ENCODE data around the gene PTPRK.

Gene PTPRK

GRCh38 chr6:128352366-128352765 lies 168.0 kb downstream of the PTPRK start:
- no peak overlapping the region for H3K27ac ChIP-seq
- no peak for DNase-seq (ENCODE audit: low spot score)
- no peak for TF ChIP-seq CTCF (IDR thresholded peaks at IDR 0.05)

GRCh38 chr6:128351255-128351514 lies 169.2 kb downstream of the PTPRK start:
- H3K4me3 ChIP-seq = no peak overlapping the region
- TF ChIP-seq CTCF (IDR thresholded peaks at IDR 0.05) = no peak
- DNase-seq (ENCODE audit: low spot score) = no peak
- no peak overlapping the region for H3K27ac ChIP-seq

More at GRCh38 chr6:128352366-128352765, 168.0 kb downstream of the PTPRK start:
- no peak overlapping the region for H3K4me3 ChIP-seq

GRCh38 chr6:128350416-128351254 lies 169.8 kb downstream of the PTPRK start:
- Histone ChIP-seq H3K4me3 (no peak overlapping the region), H3K27ac (no peak overlapping the region)
- no peak for DNase-seq (ENCODE audit: low spot score)
- TF ChIP-seq CTCF (IDR thresholded peaks at IDR 0.05) = no peak

- no peak for DNase-seq (ENCODE audit: low spot score)
- no peak overlapping the region for H3K27ac ChIP-seq
- no peak overlapping the region for H3K4me3 ChIP-seq
- no peak for TF ChIP-seq CTCF (IDR thresholded peaks at IDR 0.05)
Measured at GRCh38 chr6:128347123-128347522, 173.3 kb downstream of the PTPRK start.

- TF ChIP-seq CTCF (IDR thresholded peaks at IDR 0.05) = no peak
- no peak overlapping the region for H3K4me3 ChIP-seq
- no peak overlapping the region for H3K27ac ChIP-seq
- no peak for DNase-seq (ENCODE audit: low spot score)
Measured at GRCh38 chr6:128346569-128346968, 173.8 kb downstream of the PTPRK start.

GRCh38 chr6:128345278-128345677 lies 175.1 kb downstream of the PTPRK start:
- no peak for TF ChIP-seq CTCF (IDR thresholded peaks at IDR 0.05)
- Histone ChIP-seq H3K27ac (no peak overlapping the region), H3K4me3 (no peak overlapping the region)

GRCh38 chr6:128343706-128344105 lies 176.7 kb downstream of the PTPRK start:
- Histone ChIP-seq H3K27ac (no peak overlapping the region), H3K4me3 (no peak overlapping the region)
- no peak for DNase-seq (ENCODE audit: low spot score)
- TF ChIP-seq CTCF (IDR thresholded peaks at IDR 0.05) = no peak

More at GRCh38 chr6:128345278-128345677, 175.1 kb downstream of the PTPRK start:
- no peak for DNase-seq (ENCODE audit: low spot score)

Measured in coronary artery (tissue), 2 donors.